ENCODE measurements around the gene FAM20B.
"Not testable (repeated sequence)": the region's sequence is repeated elsewhere in the genome, so short reads cannot be mapped to it uniquely, and the experiment has no call there.

The FAM20B gene

GRCh38 chr1:179025125-179025974, at the start of gene FAM20B:
Gene FAM20B, plus strand, starts transcription at chr1:179025894. Its CDS starts 17,954 bp downstream, at chr1:179043848.
- peak; percentile 96 for DNase-seq

- no peak for DNase-seq
Observed at GRCh38 chr1:178976541-178976940, 49.2 kb upstream of the FAM20B start.

- no peak for DNase-seq
Observed at GRCh38 chr1:178986204-178986603, 39.5 kb upstream of the FAM20B start.

- not testable (repeated sequence) for DNase-seq
Observed at GRCh38 chr1:178988198-178988597, 37.5 kb upstream of the FAM20B start.

GRCh38 chr1:178993559-178993958, 32.1 kb upstream of the FAM20B start:
- no peak for DNase-seq

GRCh38 chr1:178997428-178997827, 28.3 kb upstream of the FAM20B start:
- no peak for DNase-seq

GRCh38 chr1:178998295-178998694, 27.4 kb upstream of the FAM20B start:
- DNase-seq, result no peak

- DNase-seq, result no peak
Observed at GRCh38 chr1:178999061-178999460, 26.6 kb upstream of the FAM20B start.

- no peak for DNase-seq
Observed at GRCh38 chr1:179001451-179001850, 24.2 kb upstream of the FAM20B start.

GRCh38 chr1:179002064-179002463, 23.6 kb upstream of the FAM20B start:
- DNase-seq, result not testable (repeated sequence)

GRCh38 chr1:179002552-179003345, 22.9 kb upstream of the FAM20B start:
- peak; percentile 97 for DNase-seq

GRCh38 chr1:179003512-179004066, 22.1 kb upstream of the FAM20B start:
- no peak for DNase-seq

GRCh38 chr1:179007233-179007632, 18.5 kb upstream of the FAM20B start:
- no peak for DNase-seq

GRCh38 chr1:179010671-179011070, 15.0 kb upstream of the FAM20B start:
- DNase-seq, result no peak

GRCh38 chr1:179012038-179012437, 13.7 kb upstream of the FAM20B start:
- no peak for DNase-seq

- DNase-seq, result no peak
Observed at GRCh38 chr1:179014123-179014522, 11.6 kb upstream of the FAM20B start.

GRCh38 chr1:179015396-179015795, 10.3 kb upstream of the FAM20B start:
- DNase-seq, result no peak

- DNase-seq, result peak; percentile 54
Observed at GRCh38 chr1:179016706-179017382, 8.8 kb upstream of the FAM20B start.

- DNase-seq, result no peak
Observed at GRCh38 chr1:179017383-179018326, 8.0 kb upstream of the FAM20B start.

GRCh38 chr1:179021873-179022272, 3.8 kb upstream of the FAM20B start:
- peak; percentile 61 for DNase-seq

- DNase-seq, result no peak
Observed at GRCh38 chr1:179023946-179024650, 1.6 kb upstream of the FAM20B start.
